Testis (tissue), 3 donors: ENCODE data around the gene ZNF574. TPM values are rescaled to one million over a fixed set of nuclear protein-coding genes. Genes with fewer than 3 reads are reported as not detected.

Source experiments
- DNase-seq: peaks from one replicate; pipeline ENCODE4 v3.0.0-alpha.2; 2019
- H3K27ac ChIP-seq, 2 donors: fragments of 200-600 bp; sonication (generic); one replicate each; pipeline ENCODE4 v1.5.1; 2019
- H3K27me3 ChIP-seq: fragments of 200-600 bp; sonication (generic); one replicate; pipeline ENCODE4 v1.5.1; 2019
- H3K36me3 ChIP-seq: fragments of 200-600 bp; sonication (generic); one replicate; pipeline ENCODE4 v1.5.1; 2017; ENCODE audit warnings: low read depth; ENCODE audit errors: missing control alignments
- H3K4me1 ChIP-seq: fragments of 200-600 bp; sonication (generic); one replicate; pipeline ENCODE4 v1.5.1; 2019
- H3K4me3 ChIP-seq, 2 donors: fragments of 200-600 bp; sonication (generic); one replicate each; pipeline ENCODE4 v1.5.1; 2017 to 2019
- H3K9me3 ChIP-seq: fragments of 200-600 bp; sonication (generic); one replicate; pipeline ENCODE4 v1.5.1; 2017
- CTCF ChIP-seq, 3 experiments: fragments of 450-650 bp in 2 of 3; fragments of 200-600 bp in 1 of 3; sonication (generic) in 1 of 3; IDR thresholded peaks; one replicate each; pipeline ENCODE4 v1.5.1; 2016 to 2019; ENCODE audit warnings: antibody characterized with exemption in 3 of 3, mild to moderate bottlenecking in 2 of 3, moderate library complexity in 1 of 3
- POLR2A ChIP-seq: fragments of 450-650 bp; IDR thresholded peaks from one replicate; pipeline ENCODE4 v1.6.1; 2017; ENCODE audit warnings: antibody characterized with exemption, mild to moderate bottlenecking, moderate library complexity
- WGBS, 2 donors: methylation state at CpG; one replicate each; pipeline ENCODE4 v1.1.5; 2018; 5-methylcytosine and 5-hydroxymethylcytosine counted together
- intact Hi-C: fragments of 100-400 bp; cut with DNase I; formaldehyde crosslinking; loops from one replicate; pipeline ENCODE4 v1.15.1; 2023; ENCODE audit warnings: low total_unique reads
- polyA plus RNA-seq: library from polyadenylated mRNA; stranded (reverse); fragments of 350-450 nt; fragmentation: Illumina TruSeq; extraction: RNeasy Lipid Tissue Mini Kit (QIAGEN cat#74804); gene quantifications from one replicate; pipeline ENCODE4 v1.2.3, GENCODE V29; 2014; ENCODE audit warnings: low read depth, low replicate concordance; ENCODE audit not compliant: insufficient read depth
- total RNA-seq, 2 donors: library from RNA; depleted of rRNA; stranded (reverse); fragments of >200 nt; gene quantifications; one replicate each; pipeline ENCODE4 v1.2.3, GENCODE V29; 2016

The ZNF574 gene
- total and polyA plus RNA-seq, 3 donors from 2014 or later = 47.4 to 64.8 (median 63.2) TPM

GRCh38 chr19:42090672-42091071 is 14.7 kb downstream of the ZNF574 start:
- Histone ChIP-seq H3K4me3 (no peak overlapping the region), H3K36me3 (no peaks in the 10 kb centered on the region), H3K27ac (no peak overlapping the region), H3K27me3 (no peaks in the 10 kb centered on the region), H3K9me3 (no peaks in the 10 kb centered on the region), H3K4me1 (no peaks in the 10 kb centered on the region)
- no peak for TF ChIP-seq POLR2A
- TF ChIP-seq CTCF (IDR thresholded peaks at IDR 0.05) = no peak
- WGBS, 2 donors = 72 to 74% methylated on average over 8 to 9 of the region's 9 CpGs
- no peak for DNase-seq
- intact Hi-C loops = no loop called here

- H3K4me3 ChIP-seq = no peak overlapping the region
- H3K27me3 ChIP-seq = no peaks in the 10 kb centered on the region
- H3K4me1 ChIP-seq = no peaks in the 10 kb centered on the region
- no peak overlapping the region for H3K27ac ChIP-seq
- no peak for DNase-seq
- no peak for TF ChIP-seq CTCF (IDR thresholded peaks at IDR 0.05)
- TF ChIP-seq POLR2A = no peak
- WGBS, 2 donors = 85 to 87% methylated on average over 7 to 13 of the region's 13 CpGs
- intact Hi-C loops = no loop called here
- no peaks in the 10 kb centered on the region for H3K9me3 ChIP-seq
- no peaks in the 10 kb centered on the region for H3K36me3 ChIP-seq
These were observed 15.3 kb downstream of the ZNF574 start for GRCh38 chr19:42091300-42091699.

GRCh38 chr19:42091742-42092141 is 15.8 kb downstream of the ZNF574 start:
- DNase-seq = no peak
- no peaks in the 10 kb centered on the region for H3K9me3 ChIP-seq
- no peak overlapping the region for H3K4me3 ChIP-seq
- no peaks in the 10 kb centered on the region for H3K27me3 ChIP-seq
- no peaks in the 10 kb centered on the region for H3K36me3 ChIP-seq
- TF ChIP-seq POLR2A (no peak), CTCF (IDR thresholded peaks at IDR 0.05) (no peak)
- intact Hi-C loops = no loop called here
- H3K27ac ChIP-seq = no peak overlapping the region
- WGBS, 2 donors = 60 to 80% methylated on average over 3 to 10 of the region's 10 CpGs
- H3K4me1 ChIP-seq = no peaks in the 10 kb centered on the region

- Histone ChIP-seq H3K36me3 (no peaks in the 10 kb centered on the region), H3K4me1 (no peaks in the 10 kb centered on the region), H3K4me3 (no peak overlapping the region), H3K27me3 (no peaks in the 10 kb centered on the region), H3K27ac (no peak overlapping the region), H3K9me3 (no peaks in the 10 kb centered on the region)
- TF ChIP-seq POLR2A = no peak
- TF ChIP-seq CTCF (IDR thresholded peaks at IDR 0.05) = no peak
- 50 to 55% methylated on average over 5 of the region's 5 CpGs for WGBS, 2 donors
- intact Hi-C loops = no loop called here
- no peak for DNase-seq
These were observed 16.4 kb downstream of the ZNF574 start for GRCh38 chr19:42092350-42092749.

GRCh38 chr19:42093505-42093904 is 17.5 kb downstream of the ZNF574 start:
- Histone ChIP-seq H3K4me3 (no peak overlapping the region), H3K27me3 (no peaks in the 10 kb centered on the region), H3K36me3 (no peaks in the 10 kb centered on the region), H3K9me3 (no peaks in the 10 kb centered on the region), H3K4me1 (no peaks in the 10 kb centered on the region), H3K27ac (no peak overlapping the region)
- no peak for DNase-seq
- TF ChIP-seq CTCF (IDR thresholded peaks at IDR 0.05) = no peak
- no peak for TF ChIP-seq POLR2A
- 62 to 69% methylated on average over 4 of the region's 4 CpGs for WGBS, 2 donors
- intact Hi-C loops = no loop called here
